Colonic mucosa (tissue), 4 donors: Measurements from ENCODE around the gene SAMD4A. TPM values are rescaled to one million over a fixed set of nuclear protein-coding genes. Genes with fewer than 3 reads are reported as not detected.

Experiments
- DNase-seq: peaks from one replicate; pipeline ENCODE4 v3.0.0-alpha.2; 2020
- H3K27ac ChIP-seq: fragments of 200-600 bp; one replicate; pipeline ENCODE4 v1.8.0; 2021
- H3K27me3 ChIP-seq: fragments of 200-600 bp; one replicate; pipeline ENCODE4 v1.8.0; 2021
- H3K36me3 ChIP-seq: fragments of 200-600 bp; one replicate; pipeline ENCODE4 v1.8.0; 2021
- H3K4me1 ChIP-seq: fragments of 200-600 bp; one replicate; pipeline ENCODE4 v1.8.0; 2021; ENCODE audit warnings: mild to moderate bottlenecking
- H3K4me3 ChIP-seq: fragments of 200-600 bp; one replicate; pipeline ENCODE4 v1.8.0; 2021
- H3K9ac ChIP-seq, 2 donors: one replicate each; pipeline ENCODE4 v1.7.0; 2013; ENCODE audit warnings: control low read depth in 2 of 2, low read depth in 2 of 2, low read length in 2 of 2
- H3K9me3 ChIP-seq: fragments of 200-600 bp; one replicate; pipeline ENCODE4 v1.8.0; 2021
- CTCF ChIP-seq: fragments of 200-600 bp; IDR thresholded peaks from one replicate; pipeline ENCODE4 v1.8.0; 2022; ENCODE audit warnings: antibody characterized with exemption, mild to moderate bottlenecking
- intact Hi-C: fragments of 100-400 bp; cut with DNase I; formaldehyde crosslinking; loops from one replicate; pipeline ENCODE4 v1.14.1; 2022
- total RNA-seq, 2 donors: library from RNA; stranded (reverse); fragmentation: NEBNext Ultra II Directional in 1 of 2; extraction: Animal tissue kit (Norgen Biotek cat#: 25700) in 1 of 2; gene quantifications; one replicate each; pipeline ENCODE4 v1.2.1, GENCODE V29; 2021
- donor health status: healthy.
- donor health status: DM: no; HTN: no; CAD: no.
- donor health status: DM: no; HTN: no; CAD: no.

The SAMD4A gene
- total RNA-seq, 2 donors from 2014 or later, result 5.6 to 31.3 TPM

DNA sequence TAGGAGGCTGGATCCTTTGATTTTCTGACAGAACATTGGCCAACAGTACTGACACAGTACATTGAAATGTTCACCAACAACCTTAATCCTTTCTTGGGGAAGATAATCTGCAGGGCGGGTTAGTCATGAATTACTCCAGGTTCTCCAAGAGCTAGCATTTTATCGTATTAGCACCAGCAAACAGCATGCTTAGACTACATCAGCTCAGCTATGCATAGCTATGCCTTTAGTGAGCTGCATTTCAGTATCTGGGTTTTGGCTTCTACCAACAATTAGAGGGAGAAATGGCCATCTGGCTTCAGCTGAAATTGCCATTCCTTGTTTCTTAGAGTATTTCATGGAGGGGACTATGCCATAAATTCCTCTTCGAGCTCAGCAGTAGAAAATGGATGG, 33.8 kb downstream of the SAMD4A start:
- Histone ChIP-seq H3K36me3 (no peaks in the 10 kb centered on the region), H3K9ac (no peak overlapping the region), H3K4me3 (no peak overlapping the region), H3K4me1 (no peaks in the 10 kb centered on the region), H3K27me3 (no peaks in the 10 kb centered on the region), H3K27ac (no peak overlapping the region), H3K9me3 (no peaks in the 10 kb centered on the region)
- intact Hi-C loops, result no loop called here
- no peak for TF ChIP-seq CTCF
- no peak for DNase-seq

- no peaks in the 10 kb centered on the region for H3K4me1 ChIP-seq
- H3K27ac ChIP-seq, result no peak overlapping the region
- no peak overlapping the region for H3K9ac ChIP-seq
- DNase-seq, result no peak
- no peaks in the 10 kb centered on the region for H3K9me3 ChIP-seq
- intact Hi-C loops, result no loop called here
- no peak for TF ChIP-seq CTCF
- no peaks in the 10 kb centered on the region for H3K27me3 ChIP-seq
- no peaks in the 10 kb centered on the region for H3K36me3 ChIP-seq
- no peak overlapping the region for H3K4me3 ChIP-seq
Measured at GRCh38 chr14:54603362-54603761, 36.4 kb downstream of the SAMD4A start.

DNA sequence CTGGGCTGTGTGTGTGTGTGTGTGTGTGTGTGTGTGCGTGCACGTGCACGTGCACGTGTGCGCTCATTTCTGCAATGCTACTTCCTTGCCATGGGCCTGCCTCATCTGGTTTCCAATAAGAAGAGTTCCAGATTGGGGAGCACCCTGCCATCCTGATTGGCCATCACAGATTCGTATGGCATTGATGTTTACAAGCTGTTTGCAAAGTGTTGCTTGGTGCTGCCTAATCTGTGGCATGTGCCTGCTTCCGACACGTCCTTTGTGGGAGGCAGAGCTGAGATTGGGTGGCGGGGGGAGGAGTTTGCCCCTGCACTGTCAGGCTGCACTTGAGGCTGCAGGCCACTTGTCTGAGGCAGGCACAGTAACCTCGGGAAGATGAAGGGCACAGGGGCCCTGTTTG, 39.2 kb downstream of the SAMD4A start:
- H3K27ac ChIP-seq, result no peak overlapping the region
- H3K9ac ChIP-seq, result no peak overlapping the region
- H3K4me1 ChIP-seq, result no peaks in the 10 kb centered on the region
- H3K9me3 ChIP-seq, result no peaks in the 10 kb centered on the region
- no peak for TF ChIP-seq CTCF
- DNase-seq, result no peak
- intact Hi-C loops, result no loop called here
- no peak overlapping the region for H3K4me3 ChIP-seq
- H3K27me3 ChIP-seq, result no peaks in the 10 kb centered on the region
- no peaks in the 10 kb centered on the region for H3K36me3 ChIP-seq

DNA sequence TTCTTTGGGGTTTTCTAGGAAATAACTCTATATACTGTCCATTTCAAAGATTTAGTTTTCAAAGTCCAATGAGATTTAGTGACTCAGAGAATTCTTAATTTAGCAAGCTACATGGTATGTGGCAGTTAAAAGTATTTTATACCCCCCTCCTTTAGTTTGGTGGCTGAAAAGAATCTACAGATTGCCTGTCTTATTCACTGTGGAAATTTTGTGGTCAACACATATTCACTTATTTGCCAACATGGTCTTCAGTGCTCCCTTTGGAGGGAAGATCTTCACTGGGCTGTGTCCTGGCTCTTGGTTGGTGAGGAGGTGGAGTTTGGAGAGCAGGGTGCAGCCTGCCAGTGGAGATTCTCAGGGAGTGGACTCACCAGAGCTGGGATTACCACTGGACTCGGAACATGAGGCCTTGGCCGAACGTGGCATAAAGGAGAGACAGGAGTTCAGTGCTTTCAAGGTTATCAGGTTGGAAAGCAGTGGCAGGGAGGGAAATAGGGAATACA, 39.8 kb downstream of the SAMD4A start:
- H3K4me3 ChIP-seq, result no peak overlapping the region
- no peak for DNase-seq
- no peak overlapping the region for H3K9ac ChIP-seq
- H3K27ac ChIP-seq, result no peak overlapping the region
- no peaks in the 10 kb centered on the region for H3K36me3 ChIP-seq
- TF ChIP-seq CTCF, result no peak
- no peaks in the 10 kb centered on the region for H3K27me3 ChIP-seq
- H3K4me1 ChIP-seq, result no peaks in the 10 kb centered on the region
- H3K9me3 ChIP-seq, result no peaks in the 10 kb centered on the region
- intact Hi-C loops, result no loop called here

- intact Hi-C loops, result no loop called here
- Histone ChIP-seq H3K4me3 (no peak overlapping the region), H3K9me3 (no peaks in the 10 kb centered on the region), H3K36me3 (no peaks in the 10 kb centered on the region), H3K27me3 (no peaks in the 10 kb centered on the region), H3K27ac (no peak overlapping the region), H3K4me1 (no peaks in the 10 kb centered on the region), H3K9ac (no peak overlapping the region)
- no peak for TF ChIP-seq CTCF
- DNase-seq, result no peak
Measured at GRCh38 chr14:54609576-54609975, 42.6 kb downstream of the SAMD4A start.
